ENCODE measurements around the gene EPB41L4B.

EPB41L4B gene

GRCh38 chr9:109319626-109320241, 1.1 kb downstream of the EPB41L4B start:
- DNase-seq: no peak

- no peak for DNase-seq
Observed at GRCh38 chr9:109319017-109319625, 1.7 kb downstream of the EPB41L4B start.

GRCh38 chr9:109317979-109318741, 2.7 kb downstream of the EPB41L4B start:
- DNase-seq: no peak

GRCh38 chr9:109317311-109317978, 3.4 kb downstream of the EPB41L4B start:
- DNase-seq: no peak

- DNase-seq: no peak
Observed at GRCh38 chr9:109316207-109316640, 4.6 kb downstream of the EPB41L4B start.

- no peak for DNase-seq
Observed at GRCh38 chr9:109315480-109316206, 5.2 kb downstream of the EPB41L4B start.

GRCh38 chr9:109314011-109314531, 6.8 kb downstream of the EPB41L4B start:
- DNase-seq: no peak

- DNase-seq: no peak
Observed at GRCh38 chr9:109313351-109313750, 7.5 kb downstream of the EPB41L4B start.

- no peak for DNase-seq
Observed at GRCh38 chr9:109312783-109313182, 8.1 kb downstream of the EPB41L4B start.

- no peak for DNase-seq
Observed at GRCh38 chr9:109311731-109312130, 9.1 kb downstream of the EPB41L4B start.

GRCh38 chr9:109311286-109311685, 9.6 kb downstream of the EPB41L4B start:
- DNase-seq: no peak

GRCh38 chr9:109310486-109310901, 10.4 kb downstream of the EPB41L4B start:
- no peak for DNase-seq

GRCh38 chr9:109309282-109309681, 11.6 kb downstream of the EPB41L4B start:
- DNase-seq: no peak

GRCh38 chr9:109307380-109308240, 13.2 kb downstream of the EPB41L4B start:
- DNase-seq: no peak

- no peak for DNase-seq
Observed at GRCh38 chr9:109305801-109306200, 15.1 kb downstream of the EPB41L4B start.

- DNase-seq: no peak
Observed at GRCh38 chr9:109304347-109304746, 16.5 kb downstream of the EPB41L4B start.

GRCh38 chr9:109303900-109304299, 17.0 kb downstream of the EPB41L4B start:
- no peak for DNase-seq

GRCh38 chr9:109302606-109303005, 18.3 kb downstream of the EPB41L4B start:
- no peak for DNase-seq

- no peak for DNase-seq
Observed at GRCh38 chr9:109301012-109301411, 19.8 kb downstream of the EPB41L4B start.

- no peak for DNase-seq
Observed at GRCh38 chr9:109299891-109300290, 21.0 kb downstream of the EPB41L4B start.

GRCh38 chr9:109297899-109298298, 23.0 kb downstream of the EPB41L4B start:
- no peak for DNase-seq
